Pulmonary artery endothelial cell (primary cell): ENCODE measurements around the gene OXER1. TPM values are rescaled to one million over a fixed set of nuclear protein-coding genes. Genes with fewer than 3 reads are reported as not detected.

Source experiments
- DNase-seq: peaks from one replicate; pipeline ENCODE4 v3.0.0-alpha.2; 2011; ENCODE audit warnings: low read depth, low spot score
- total RNA-seq: library from RNA; depleted of rRNA; stranded (reverse); fragments of >200 nt; gene quantifications from 2 replicates; pipeline ENCODE4 v1.2.3, GENCODE V29; 2014

OXER1 gene, protein sequence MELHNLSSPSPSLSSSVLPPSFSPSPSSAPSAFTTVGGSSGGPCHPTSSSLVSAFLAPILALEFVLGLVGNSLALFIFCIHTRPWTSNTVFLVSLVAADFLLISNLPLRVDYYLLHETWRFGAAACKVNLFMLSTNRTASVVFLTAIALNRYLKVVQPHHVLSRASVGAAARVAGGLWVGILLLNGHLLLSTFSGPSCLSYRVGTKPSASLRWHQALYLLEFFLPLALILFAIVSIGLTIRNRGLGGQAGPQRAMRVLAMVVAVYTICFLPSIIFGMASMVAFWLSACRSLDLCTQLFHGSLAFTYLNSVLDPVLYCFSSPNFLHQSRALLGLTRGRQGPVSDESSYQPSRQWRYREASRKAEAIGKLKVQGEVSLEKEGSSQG
- not detected in 2 replicates for total RNA-seq

DNA sequence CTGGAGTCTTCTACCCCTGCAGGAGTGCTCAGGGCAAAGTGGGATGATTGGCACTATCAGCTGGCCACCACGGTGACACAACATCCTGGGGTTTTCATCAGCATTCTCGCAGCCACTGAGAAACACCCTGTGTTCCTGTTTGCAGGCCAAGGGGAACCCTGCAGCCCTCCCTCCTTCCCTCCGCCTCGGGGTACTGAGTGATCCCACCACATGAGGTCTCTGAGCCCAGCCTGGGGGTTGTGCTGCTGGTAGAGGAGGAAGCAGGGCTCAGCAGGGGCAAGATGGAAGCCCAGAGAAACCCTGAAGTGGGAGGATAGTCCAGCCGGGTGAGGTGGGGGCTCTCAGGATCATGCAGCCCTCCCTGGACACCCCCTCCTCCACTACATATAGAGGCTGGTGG lies at the start of gene OXER1:
Gene OXER1 (minus strand): TSS at position 40 of the 400 bp plus-strand sequence. CDS start 73 bp downstream, outside the sequence.
- DNase-seq = no peak

DNA sequence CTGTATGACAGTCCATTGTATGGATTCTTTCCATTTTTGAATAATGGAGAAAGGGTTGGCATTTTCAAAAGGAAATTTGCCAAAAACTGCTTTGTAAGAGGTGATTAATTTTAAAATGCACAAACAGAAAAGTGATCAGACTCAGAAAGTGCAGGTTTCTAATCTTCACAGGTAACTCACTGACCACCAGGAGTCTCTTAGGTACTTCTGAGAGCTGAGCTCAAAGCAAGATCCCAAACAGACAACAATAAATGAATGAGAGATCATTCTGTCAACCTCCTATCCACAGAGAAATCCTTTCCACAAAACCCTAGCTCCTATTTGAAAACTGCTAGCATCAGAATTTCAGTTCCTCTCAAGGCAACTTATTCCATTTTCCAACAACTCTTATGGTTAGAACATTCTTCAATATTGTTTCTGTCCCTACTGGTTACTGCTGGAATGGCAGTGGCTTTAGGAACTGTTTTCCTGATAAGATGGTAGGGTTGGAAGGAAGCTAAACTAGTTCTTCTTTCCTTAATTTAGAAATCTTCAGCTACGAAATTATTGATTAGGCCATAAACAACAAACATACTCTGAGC lies 49.1 kb upstream of the OXER1 start:
- DNase-seq = no peak

DNA sequence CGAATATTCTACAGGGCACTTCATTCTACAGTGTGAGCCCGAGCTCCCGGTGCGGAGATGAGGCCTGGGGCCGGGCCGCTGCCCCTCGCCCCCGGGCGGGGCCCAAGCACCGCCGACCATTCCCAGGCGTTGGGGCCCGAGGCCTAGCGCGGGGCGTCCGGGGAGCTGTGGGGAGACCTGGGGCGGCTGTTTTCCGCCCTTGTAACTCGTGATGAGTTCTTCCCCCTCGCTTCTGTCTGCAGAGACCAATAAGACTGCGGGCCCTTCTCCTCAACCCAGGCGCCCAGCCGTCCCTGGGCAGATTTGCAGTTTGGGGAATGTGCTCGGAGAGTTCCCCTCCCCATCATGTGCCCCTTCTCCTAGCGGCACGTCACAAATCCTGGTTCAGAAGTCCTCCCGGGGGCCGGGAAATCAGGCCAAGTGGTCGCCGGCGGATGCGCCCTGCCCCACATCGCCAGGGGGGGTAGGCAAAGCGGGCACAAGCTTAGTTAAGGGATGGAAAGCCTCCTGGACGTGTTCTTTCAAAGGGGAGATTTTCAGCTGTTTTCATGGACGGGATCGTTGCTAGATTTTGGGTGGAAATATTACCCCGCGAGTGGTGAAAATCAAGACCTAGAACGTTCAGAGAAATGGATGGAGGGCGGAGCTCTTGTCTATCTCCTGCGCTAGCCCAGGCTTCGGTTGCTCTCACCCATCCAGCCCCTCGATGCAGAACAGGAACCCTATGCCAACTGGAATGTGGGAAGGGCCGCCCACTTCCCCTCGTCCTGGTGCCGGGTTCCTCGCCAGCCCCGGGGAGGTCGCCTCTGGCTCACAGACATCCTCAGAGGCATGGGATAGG lies 47.3 kb upstream of the OXER1 start:
- no peak for DNase-seq

DNA sequence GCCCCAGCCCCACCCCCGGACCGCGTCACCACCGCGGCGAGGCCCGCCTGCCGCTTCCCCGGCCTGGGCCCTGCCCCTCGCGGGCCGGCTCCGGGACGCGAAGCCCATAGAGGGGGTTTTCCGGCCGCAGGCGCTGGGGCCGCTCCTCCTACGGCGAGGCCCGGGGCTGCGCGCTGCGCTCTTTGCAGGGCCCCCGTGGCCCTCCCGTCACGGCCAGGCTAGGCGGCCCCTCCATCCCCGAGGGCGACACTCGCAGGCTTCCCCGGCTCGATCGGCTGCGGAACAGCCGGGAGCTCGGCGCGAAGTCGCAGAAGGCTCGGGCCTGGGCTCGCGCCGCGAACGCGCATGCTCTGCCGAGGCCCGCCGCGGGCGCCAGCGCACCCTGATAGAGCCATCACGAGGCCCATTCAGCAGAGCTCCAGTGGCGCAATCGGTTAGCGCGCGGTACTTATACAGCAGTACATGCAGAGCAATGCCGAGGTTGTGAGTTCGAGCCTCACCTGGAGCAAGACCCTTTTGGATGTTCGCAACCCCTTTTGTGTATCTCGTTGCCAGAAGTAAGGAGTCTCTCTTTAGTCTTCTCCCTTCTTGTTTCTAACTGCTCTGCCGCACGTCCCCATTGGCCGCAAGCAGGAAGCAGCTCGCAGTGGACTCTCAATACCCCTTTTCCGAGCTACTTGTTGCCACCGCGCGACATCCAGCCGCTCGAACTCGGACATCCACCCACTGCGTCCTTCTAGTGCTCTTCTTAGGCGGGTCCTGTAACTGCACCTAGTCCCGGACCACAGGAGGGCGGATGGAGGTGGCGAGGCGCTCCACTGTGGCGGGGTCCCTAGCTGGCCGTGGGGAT lies 46.4 kb upstream of the OXER1 start:
- peak; percentile 85 for DNase-seq

DNA sequence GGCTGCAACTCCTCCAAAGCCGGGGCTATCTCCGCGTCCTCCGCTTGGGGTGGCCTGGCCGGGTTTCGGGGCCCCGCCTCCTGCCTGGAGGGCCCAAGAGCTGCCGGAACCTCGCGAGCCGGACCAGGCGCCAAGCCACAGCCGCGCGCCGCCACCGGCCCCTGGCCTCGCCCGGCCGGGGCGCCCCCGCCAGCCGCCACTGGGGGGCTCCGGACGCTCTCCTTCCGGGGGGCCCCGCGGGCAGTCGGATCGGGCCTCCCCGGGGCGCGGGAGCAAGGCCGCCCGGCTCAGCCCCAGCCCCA lies 45.8 kb upstream of the OXER1 start:
- DNase-seq = no peak

DNA sequence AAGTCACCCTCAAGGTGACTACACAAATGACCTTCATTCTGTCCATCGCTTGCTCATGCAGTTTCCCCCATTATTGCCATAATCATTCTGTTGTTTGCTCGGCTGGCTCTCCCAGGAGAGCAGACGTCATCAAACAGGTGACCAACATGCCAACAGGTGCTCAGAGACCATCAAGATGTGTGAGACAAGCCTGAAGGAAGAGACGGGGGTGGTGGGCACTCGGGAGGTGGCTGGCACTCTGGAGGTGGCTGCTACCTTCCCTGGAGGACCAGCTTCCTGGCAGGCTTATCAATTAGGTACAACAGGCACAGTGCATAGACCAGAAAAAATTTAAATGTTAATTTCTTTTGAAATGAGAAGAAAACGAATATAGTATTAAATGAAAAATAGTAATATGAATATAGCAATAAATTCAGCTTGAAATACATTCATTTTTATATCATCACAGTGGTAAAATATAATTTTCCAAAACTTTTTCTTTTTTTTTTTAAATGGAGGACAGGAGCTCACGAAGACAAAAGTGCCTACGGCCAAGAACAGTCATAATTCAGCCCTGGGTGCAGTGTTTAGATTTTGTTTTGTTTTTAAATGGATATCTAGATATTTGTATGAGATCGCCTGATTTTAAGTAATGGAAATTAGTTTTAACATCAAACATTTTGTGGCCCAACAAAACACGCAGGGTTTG lies 45.3 kb upstream of the OXER1 start:
- no peak for DNase-seq

DNA sequence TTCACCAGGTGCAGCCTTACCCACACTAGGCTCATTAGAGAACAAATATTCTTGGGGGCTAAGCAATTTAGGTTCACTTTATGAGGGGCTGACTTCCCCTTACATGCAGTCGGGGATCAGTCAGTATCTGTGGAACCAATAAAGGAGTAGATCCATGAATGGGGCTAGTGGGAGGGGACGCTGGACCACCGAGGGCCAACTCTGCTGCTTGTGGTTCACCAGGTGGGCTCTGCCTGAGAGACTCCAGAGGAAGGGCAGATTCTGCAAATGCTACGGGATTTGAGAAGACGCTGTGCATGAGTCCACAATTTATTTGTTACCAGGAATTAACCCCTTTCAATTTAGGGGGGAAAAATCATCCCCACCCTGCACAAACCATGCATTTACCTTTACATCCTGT lies 44.4 kb upstream of the OXER1 start:
- DNase-seq = no peak

DNA sequence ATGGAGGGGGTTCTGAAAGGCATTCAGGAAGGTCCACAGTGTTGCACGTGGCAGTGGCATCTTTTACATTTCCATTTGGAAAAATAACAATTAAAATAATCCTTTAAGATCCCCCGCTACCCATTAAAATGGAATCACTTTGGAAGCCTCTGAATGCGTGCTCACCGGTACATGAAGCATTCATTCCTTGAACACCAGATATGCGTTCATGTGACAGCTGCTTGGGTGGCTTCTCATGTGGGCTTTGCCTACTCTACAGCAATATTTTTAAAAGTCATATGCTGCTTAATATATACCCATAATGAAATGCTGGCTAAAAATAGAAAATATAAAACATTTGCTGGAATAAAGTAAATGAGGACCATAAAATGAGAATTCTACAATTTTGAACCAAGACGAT lies 42.9 kb upstream of the OXER1 start:
- DNase-seq = no peak

DNA sequence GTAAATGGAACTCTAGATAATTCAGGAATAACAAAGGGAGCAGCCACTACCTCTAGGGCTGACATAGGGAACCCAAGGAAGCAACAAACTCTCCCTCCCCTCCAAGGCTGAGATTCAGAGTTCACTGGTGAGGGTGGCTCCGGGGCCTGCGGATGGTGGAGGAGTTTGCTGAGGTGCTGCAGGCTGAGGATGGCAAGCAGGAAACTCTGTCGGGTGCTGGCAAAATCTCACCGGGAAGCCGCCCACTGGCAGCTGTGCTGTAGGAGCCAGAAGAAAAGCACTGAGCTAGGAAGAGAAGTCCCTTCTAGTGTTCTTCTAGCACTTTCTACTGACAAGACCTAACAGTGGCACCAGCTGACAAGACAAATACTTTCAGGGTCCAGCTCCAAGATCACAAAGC lies 41.0 kb upstream of the OXER1 start:
- no peak for DNase-seq

DNA sequence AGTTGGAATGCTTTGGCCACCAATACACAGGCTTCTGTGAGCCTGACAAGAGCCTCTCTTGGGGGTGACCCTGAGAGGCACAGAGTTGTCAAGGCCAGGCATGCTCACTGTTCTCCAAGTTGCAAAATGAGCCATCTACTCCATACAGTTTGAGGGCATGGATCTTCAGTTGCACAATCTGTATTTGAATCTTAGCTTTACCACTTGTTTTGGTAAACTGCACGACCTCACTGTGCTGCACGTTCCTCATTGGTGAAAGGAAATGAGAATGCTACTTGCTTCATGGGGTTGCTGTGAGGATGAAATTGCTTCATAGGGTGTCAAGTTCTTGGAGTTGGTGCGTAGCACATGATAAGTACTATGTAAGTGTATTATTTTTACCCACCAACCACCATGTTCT lies 40.4 kb upstream of the OXER1 start:
- no peak for DNase-seq

DNA sequence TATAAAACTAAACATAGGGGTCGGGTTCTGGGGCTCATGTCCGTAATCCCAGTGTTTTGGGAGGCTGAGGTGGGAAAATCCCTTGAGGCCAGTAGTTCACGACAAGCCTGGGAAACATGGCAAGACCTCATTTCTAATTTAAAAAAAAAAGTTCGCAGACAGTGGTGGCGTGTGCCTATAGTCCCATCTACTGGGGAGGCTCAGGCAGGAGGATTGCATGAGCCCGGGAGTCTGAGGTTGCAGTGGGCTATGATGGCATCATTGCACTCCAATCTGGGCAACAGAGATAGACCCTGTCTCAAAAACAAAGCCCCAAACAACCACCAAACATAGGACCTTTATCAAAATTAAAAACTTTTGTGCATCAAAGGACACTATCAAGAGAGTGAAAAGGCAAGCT lies 38.2 kb upstream of the OXER1 start:
- DNase-seq = no peak

DNA sequence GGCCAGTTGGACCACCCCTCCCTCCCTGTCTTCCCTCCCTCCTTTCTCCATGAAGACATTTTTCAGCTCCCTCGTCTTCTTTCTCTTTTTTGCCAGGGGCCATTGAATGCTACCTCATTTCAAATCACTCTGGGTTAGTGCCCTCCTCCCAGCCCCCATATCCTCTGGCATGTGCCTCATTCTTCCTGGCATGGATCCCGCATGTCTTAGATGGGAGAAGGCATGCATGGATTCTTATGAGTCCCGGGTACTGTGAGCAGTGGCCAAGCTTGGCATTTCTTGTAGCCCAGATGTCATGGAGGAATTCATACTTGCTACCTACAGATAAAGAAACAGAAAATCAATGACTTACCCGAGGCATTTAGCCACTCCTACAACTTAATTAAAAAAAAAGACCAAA lies 37.4 kb upstream of the OXER1 start:
- no peak for DNase-seq

DNA sequence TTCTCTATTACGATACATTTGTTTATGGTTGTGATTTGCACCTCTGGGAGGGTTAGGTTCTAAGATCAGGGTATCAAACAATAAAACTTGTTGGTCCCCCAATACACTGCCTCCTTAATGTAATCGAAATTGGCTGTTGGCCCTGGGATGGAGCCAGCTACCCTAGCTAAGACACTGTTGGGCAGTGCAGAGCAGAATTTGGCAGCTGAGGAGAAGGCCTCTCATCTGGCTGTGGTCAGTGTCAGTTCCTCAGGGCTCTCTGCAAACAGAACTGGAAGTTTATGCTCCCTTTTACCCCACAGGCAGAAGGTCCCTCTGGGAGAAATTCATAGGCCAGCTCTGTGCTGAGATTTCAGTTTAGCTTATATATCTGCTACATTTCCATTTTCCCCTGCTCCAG lies 37.0 kb upstream of the OXER1 start:
- DNase-seq = no peak

DNA sequence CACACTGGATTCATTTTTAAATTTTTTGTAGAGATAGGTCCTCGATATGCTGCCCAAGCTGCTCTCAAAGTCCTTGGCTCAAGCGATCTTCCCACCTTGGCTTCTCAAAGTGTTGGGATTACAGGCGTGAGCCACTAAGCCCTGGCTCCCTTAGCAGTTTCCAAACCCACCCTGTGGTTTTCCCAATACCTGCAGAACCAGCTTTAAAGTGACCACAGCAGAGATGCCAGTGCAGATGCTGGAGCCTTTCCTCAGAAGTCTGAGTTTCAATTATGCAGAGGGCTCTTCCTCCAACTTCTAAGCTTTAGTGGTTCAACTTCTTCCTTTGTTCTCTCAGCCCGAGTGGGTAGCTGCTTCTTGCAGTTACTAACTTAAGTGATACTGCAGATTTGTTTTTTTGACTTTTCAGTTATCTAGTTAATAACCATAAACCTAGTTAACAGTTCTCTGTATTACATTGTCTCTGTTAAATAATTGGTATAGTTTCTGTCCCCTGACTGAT lies 36.6 kb upstream of the OXER1 start:
- no peak for DNase-seq

DNA sequence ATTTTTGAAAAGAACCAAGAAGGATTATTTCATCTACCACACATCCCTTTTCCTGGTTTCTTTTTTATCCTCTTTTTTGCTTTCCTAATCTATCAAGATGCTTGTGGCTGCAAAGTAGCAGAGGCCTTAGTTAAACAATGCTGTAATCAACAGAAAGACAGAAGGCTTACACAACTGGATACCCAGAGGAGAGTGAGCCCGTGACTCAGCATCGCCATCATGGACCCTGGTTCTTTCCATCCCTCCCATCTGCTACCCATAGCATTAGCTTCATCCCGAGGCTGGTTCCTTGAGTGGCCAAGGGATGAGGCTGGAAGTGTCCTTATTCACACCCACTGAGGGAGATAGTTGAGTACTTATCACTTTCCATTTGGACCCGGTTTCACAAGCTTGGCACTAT lies 35.9 kb upstream of the OXER1 start:
- no peak for DNase-seq

DNA sequence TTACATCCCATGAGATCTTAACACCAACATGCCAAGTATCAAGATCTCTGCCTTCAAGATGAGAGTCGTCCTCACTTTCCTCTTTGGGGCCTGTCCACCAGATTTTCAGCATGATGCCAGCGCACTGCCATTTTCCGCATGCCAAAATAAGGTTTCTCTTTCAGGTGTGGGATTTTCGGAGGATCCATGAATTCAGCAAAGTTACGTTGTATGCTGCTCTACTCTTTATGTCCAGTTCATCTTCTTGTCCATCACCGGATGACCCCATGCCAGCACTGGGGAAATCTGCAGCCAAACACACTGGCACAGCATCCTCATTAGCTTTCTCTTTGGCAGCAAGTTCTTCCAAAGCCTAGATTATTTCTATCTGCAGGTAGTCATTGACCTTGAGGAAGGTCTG lies 33.3 kb upstream of the OXER1 start:
- no peak for DNase-seq

DNA sequence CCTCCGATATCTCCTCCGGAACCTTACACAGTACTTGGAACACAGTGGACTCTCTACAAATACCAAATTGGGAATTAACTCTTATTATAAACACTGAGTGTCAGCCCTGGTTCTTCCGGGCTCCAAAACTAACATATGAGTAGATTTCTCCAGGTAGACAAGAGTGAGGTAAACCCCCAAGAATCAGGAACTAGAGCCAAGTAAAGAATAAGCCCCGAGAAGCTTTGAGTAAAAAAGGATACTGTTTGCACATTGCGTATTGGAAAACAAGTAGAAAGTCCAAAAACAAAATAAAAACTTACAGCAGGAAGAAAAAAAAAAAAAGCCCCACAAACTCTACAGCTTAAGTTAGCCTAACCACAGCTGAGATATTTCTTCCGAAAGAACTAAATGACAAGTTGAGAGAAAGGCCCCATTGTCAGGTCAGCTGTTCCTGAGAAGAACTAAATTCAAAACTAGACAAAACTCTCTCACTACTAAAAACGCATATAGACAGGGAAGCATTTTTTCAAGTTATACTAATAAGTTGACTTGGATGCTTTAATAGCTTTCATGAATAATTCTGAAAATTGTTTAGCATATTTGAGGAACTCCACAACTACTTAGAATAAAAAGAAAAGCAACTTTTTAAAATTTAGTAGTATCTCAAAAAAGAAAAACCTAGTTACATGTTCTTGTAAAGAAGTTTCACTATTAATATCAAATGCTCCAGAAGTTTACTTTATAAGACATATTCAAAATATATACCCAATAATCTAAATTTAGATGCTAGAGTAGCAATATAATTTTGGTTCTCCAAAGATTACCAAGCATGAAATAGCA lies 32.7 kb upstream of the OXER1 start:
- DNase-seq = no peak

DNA sequence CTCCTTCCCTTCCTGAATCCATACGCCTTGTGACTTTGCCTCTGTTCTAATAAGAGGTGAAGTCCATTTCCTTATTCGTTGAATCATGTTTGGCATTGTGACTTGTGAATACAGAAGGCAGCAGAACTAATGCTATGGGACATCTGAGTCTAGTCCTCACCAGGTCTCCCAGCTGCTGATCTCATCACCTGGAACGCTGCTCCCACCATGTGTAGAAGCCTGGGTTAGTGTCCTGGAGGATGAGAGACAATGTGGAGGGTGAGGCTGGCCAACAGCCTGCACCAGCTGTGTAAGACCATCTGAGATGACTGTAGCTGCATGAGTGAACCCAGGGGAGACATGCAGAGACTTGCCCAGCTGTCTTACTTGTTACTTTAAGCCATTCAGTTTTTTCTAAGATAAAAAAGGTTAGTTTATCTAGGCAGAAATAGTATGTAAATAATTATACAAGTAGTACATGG lies 31.9 kb upstream of the OXER1 start:
- no peak for DNase-seq

DNA sequence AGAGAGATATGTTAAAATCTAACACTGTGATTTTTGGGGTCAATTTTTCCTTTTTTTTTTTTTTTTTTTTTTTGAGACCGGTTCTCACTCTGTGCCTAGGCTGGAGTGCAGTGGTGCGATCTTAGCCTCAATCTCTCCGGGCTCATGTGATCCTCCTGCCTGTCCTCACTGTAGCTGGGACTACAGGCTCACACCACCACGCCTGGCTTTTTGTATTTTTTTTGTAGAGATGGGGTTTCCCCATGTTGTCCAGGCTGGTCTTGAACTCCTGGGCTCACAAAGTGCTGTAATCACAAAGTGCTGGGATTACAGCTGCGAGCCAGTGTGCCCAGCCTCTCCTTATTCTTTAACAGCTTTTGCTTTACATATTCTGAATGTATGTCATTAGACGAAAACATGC lies 31.3 kb upstream of the OXER1 start:
- DNase-seq = no peak
